Activated CD4-positive, alpha-beta T cell treated with anti-CD3 and anti-CD28 coated beads, Interleukin-10, Interleukin-2, amounts not matched to agents 100 ng/mL and 50 ng/mL, durations not matched to agents 16 hours and 8 hours (primary cell): ENCODE data around the gene SZT2.

ENCODE experiments used
- DNase-seq: peaks from one replicate; pipeline ENCODE4 v3.0.0-alpha.2; 2020

SZT2 gene

GRCh38 chr1:43389326-43390313 lies at the start of gene SZT2, which contains the start of gene MED8:
Gene SZT2 (plus strand): TSS chr1:43389899. CDS start chr1:43389969, 70 bp downstream.
Gene MED8 (minus strand): TSS chr1:43389800. CDS start chr1:43389764, 36 bp downstream.
- DNase-seq, result peak; percentile 97

- no peak for DNase-seq
Measured at GRCh38 chr1:43340559-43340958, 49.1 kb upstream of the SZT2 start.

GRCh38 chr1:43344267-43344850 lies 45.3 kb upstream of the SZT2 start:
- DNase-seq, result no peak

DNA sequence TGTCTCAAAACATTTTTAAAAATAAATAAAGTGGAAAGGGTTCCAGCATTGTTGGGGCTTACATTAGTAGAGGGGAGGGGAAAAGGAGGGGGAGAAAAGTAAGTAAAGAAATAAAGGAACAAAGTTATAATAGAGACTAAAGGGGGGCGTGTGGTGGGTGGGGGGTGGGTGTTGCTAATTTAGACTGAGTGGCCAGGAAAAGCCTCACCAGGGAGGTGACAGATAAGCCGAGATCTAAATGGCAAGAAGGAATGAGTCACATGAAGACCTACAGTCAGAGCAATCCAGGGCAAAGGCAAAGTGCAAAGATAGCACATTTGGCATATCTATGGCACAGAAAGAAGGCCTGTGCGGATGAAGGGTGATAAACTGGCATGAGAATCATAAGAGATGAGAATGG lies 44.6 kb upstream of the SZT2 start:
- DNase-seq, result no peak

DNA sequence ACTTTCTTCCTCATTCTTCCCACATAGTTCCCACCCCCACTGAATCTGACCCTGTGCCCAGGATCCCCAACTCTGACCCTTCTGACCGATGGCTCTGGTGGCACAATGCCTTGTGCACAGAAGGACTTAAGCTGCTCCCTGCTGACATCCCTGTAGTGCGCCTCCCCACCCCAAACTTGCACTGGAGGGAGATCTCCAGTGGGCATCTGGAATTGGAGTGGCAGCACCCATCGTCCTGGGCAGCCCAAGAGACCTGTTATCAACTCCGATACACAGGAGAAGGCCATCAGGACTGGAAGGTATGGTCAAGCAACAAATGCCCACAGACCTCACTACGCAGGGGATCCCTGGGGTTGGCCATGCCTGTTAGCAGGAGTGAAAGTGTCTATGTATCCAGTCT lies 43.1 kb upstream of the SZT2 start:
- DNase-seq, result no peak

GRCh38 chr1:43348343-43348808 lies 41.3 kb upstream of the SZT2 start:
- DNase-seq, result no peak

- peak; percentile 58 for DNase-seq
Measured at GRCh38 chr1:43348809-43349593, 40.7 kb upstream of the SZT2 start.

GRCh38 chr1:43349594-43350306 lies 39.9 kb upstream of the SZT2 start:
- no peak for DNase-seq

DNA sequence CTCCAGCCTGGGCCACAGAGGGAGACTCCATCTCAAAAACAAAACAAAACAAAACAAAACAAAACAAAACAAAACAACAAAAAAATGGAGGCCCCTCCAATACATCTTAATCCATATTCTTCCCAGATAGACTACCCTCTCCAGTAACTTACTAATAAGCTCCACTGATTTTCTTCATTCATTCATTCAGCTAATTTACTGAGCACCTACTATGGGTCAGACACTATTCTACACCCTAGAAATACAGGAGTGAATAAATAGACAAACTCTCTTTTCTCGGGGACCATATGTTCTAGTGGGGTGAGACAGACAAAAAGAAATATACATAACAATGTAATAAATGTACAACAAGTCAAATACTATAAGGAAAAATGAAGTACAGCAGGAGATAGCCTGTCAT lies 38.7 kb upstream of the SZT2 start:
- no peak for DNase-seq

- no peak for DNase-seq
Measured at GRCh38 chr1:43351421-43352350, 38.0 kb upstream of the SZT2 start.

DNA sequence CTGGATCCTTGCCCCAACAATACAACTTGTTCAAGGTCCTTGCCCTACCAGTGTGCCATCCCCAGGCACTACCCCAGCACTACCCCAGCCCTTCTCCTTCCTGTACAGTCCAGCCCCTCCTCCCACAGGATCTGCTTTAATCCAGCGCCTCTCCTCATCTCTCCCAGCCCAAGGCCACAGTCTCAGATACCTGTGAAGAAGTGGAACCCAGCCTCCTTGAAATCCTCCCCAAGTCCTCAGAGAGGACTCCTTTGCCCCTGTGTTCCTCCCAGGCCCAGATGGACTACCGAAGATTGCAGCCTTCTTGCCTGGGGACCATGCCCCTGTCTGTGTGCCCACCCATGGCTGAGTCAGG lies 37.4 kb upstream of the SZT2 start:
- no peak for DNase-seq

- no peak for DNase-seq
Measured at GRCh38 chr1:43352881-43353280, 36.8 kb upstream of the SZT2 start.

DNA sequence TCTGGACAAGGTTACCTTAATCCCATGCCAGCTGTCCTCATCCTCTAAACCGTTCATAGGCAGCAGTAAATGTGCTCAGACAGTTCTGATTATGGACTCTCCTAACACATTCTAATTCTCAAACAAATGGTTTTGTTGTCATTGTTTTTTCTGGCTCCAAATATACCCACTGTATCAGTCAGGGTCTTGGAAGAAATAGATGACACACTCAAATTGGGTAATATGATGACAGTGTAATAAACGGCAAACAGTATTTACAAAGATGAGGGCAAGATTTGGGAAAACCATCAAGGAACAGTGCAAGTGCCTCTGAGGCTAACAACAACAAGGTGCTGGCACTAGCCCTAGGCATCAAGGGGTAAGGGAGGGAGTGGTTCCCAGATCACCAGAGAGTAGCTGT lies 35.2 kb upstream of the SZT2 start:
- no peak for DNase-seq

DNA sequence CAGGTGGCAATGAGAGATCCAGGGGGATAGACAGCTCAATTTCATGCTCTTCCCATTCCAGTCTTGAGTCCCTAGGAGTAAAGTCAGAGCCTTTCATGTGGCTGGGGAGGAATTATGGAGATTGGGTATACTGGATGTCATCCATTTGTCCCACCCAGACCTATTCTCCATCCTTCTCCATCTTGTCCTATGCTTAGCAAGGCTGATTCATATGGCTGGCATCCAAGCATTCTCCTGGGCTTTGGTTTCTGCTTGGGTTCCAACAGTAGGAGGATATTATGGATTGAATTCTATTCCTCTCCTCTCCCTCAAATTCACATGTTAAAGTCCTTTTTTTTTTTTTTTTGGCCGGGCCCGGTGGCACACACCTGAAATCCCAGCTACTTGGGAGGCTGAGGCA lies 34.8 kb upstream of the SZT2 start:
- DNase-seq, result no peak

- DNase-seq, result no peak
Measured at GRCh38 chr1:43357251-43357650, 32.4 kb upstream of the SZT2 start.

GRCh38 chr1:43358121-43358745 lies 31.5 kb upstream of the SZT2 start:
- DNase-seq, result peak; percentile 36

DNA sequence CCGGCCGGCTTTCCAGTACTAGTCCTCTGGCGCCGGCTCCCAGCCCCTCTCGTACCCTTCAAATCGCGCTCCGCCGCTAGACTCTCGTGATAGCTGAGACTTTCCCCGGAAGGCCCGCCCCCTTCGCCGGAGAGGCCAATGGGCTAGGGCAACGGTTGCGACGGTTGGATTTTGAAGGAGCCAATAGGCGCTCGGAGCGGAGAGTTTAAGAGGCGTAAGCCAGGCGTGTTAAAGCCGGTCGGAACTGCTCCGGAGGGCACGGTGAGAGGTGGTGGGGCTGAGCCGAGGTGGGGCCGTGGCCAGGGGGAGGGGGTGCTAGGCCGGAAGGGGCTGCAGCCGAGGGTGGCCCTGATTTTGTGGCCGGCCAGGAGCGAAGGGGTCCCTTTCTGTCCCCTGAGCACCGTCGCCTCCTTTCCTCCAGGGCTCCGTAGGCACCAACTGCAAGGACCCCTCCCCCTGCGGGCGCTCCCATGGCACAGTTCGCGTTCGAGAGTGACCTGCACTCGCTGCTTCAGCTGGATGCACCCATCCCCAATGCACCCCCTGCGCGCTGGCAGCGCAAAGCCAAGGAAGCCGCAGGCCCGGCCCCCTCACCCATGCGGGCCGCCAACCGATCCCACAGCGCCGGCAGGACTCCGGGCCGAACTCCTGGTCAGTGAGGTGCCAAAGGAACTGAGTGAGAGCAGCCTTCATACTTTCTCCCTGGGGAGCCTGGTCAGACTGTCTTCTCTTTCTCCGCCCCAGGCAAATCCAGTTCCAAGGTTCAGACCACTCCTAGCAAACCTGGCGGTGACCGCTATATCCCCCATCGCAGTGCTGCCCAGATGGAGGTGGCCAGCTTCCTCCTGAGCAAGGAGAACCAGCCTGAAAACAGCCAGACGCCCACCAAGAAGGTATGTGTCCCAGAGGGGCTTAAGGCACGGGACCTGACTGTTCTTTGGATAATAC lies 30.7 kb upstream of the SZT2 start, which contains the start of gene CDC20:
TSS of gene CDC20 (plus strand) at position 236 of the 948 bp plus-strand sequence. CDS start at position 471, 235 bp downstream.
- peak; percentile 100 for DNase-seq

DNA sequence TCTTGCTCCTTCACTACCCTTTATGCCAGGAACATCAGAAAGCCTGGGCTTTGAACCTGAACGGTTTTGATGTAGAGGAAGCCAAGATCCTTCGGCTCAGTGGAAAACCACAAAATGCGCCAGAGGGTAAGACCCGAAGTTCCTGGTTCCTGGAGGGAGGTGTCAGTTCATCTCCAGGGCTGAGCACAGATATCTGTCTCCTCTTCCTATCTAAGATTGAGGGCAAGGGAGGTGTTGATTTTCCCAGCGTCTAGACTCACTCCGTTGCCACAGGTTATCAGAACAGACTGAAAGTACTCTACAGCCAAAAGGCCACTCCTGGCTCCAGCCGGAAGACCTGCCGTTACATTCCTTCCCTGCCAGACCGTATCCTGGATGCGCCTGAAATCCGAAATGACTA lies 30.0 kb upstream of the SZT2 start:
- DNase-seq, result no peak

- DNase-seq, result no peak
Measured at GRCh38 chr1:43360616-43361015, 29.1 kb upstream of the SZT2 start.
